Endothelial cell (in vitro differentiated cells): Measurements from ENCODE around the gene GIMAP7. TPM values are rescaled to one million over a fixed set of nuclear protein-coding genes. Genes with fewer than 3 reads are reported as not detected.

Experiments used
- DNase-seq: peaks from one replicate; pipeline ENCODE4 v3.0.0; 2021; ENCODE audit warnings: low spot score
- H3K27ac Mint-ChIP-seq: one replicate; pipeline ENCODE4 v1.8.0; 2021; ENCODE audit warnings: mixed read lengths, inconsistent platforms; ENCODE audit not compliant: unreplicated experiment
- H3K27me3 Mint-ChIP-seq: one replicate; pipeline ENCODE4 v1.8.0; 2021; ENCODE audit warnings: mild to moderate bottlenecking, moderate library complexity, mixed read lengths, inconsistent platforms; ENCODE audit not compliant: unreplicated experiment
- H3K36me3 Mint-ChIP-seq: one replicate; pipeline ENCODE4 v1.8.0; 2021; ENCODE audit warnings: mild to moderate bottlenecking, low read depth, mixed read lengths, inconsistent platforms; ENCODE audit not compliant: unreplicated experiment
- H3K4me1 Mint-ChIP-seq: one replicate; pipeline ENCODE4 v1.8.0; 2021; ENCODE audit warnings: mild to moderate bottlenecking, mixed read lengths, inconsistent platforms; ENCODE audit not compliant: unreplicated experiment
- H3K4me3 Mint-ChIP-seq: one replicate; pipeline ENCODE4 v1.8.0; 2021; ENCODE audit warnings: mild to moderate bottlenecking, mixed read lengths, inconsistent platforms; ENCODE audit not compliant: unreplicated experiment
- H3K9me3 Mint-ChIP-seq: one replicate; pipeline ENCODE4 v1.8.0; 2021; ENCODE audit warnings: mixed read lengths, inconsistent platforms; ENCODE audit not compliant: unreplicated experiment
- long read RNA-seq: library from polyadenylated mRNA; unstranded; transcript quantifications from one replicate; pipeline ENCODE4 v2.0.0, GENCODE V29; 2020; ENCODE audit not compliant: unreplicated experiment
- total RNA-seq: library from RNA; stranded (reverse); fragmentation: NEBNext Ultra II Directional; extraction: Animal tissue kit (Norgen Biotek cat#: 25700); gene quantifications from one replicate; pipeline ENCODE4 v1.2.1, GENCODE V29; 2021; ENCODE audit not compliant: unreplicated experiment
- TF ChIP-seq, protein P1 (sequence below): fragments of 200-600 bp; sonication (generic); IDR thresholded peaks from one replicate; pipeline ENCODE4 v1.5.0; 2021; ENCODE audit warnings: antibody characterized with exemption; ENCODE audit not compliant: unreplicated experiment

The GIMAP7 gene
- total RNA-seq, result 2.2 TPM
- long read RNA-seq, partial matches to known transcripts, result 0 of 3 reads
- long read RNA-seq, other reads (novel, unspliced or antisense), result 0 of 3 reads

DNA sequence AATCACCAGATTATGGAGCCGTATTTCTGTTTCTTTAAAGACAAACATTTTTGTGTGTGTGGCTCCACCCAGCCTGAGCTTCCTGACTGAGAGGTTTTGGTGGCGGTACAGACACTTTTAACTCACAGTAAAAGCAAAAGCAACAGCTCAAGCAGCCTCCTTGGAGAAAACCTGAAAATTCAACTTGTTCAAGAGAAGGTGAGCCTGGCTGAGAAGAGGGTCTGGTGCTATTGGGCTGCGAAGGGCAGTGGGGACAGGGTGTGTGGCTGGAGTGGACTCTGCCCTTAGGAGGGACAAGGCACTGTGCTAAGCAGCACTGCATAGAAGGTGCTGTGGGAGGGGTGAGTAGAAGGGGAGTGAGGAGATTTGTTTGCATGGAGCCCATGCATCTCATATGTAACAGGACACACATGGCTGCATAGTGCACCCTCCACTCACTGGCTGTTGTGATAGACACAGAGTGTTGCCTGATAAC lies at the start of gene GIMAP7:
Gene GIMAP7, plus strand, starts transcription at position 125 of the 475 bp plus-strand sequence. CDS start 5,103 bp downstream, outside the sequence.
- Mint-ChIP-seq H3K27me3 (no peaks in the 10 kb centered on the region), H3K36me3 (no peaks in the 10 kb centered on the region), H3K4me1 (peaks cover 5% of the 10 kb centered on the region), H3K9me3 (peaks cover 4% of the 10 kb centered on the region), H3K4me3 (peak within 1 kb of the TSS; percentile 53), H3K27ac (peak within 1 kb of the TSS; percentile 7)
- TF ChIP-seq, protein P1, sequence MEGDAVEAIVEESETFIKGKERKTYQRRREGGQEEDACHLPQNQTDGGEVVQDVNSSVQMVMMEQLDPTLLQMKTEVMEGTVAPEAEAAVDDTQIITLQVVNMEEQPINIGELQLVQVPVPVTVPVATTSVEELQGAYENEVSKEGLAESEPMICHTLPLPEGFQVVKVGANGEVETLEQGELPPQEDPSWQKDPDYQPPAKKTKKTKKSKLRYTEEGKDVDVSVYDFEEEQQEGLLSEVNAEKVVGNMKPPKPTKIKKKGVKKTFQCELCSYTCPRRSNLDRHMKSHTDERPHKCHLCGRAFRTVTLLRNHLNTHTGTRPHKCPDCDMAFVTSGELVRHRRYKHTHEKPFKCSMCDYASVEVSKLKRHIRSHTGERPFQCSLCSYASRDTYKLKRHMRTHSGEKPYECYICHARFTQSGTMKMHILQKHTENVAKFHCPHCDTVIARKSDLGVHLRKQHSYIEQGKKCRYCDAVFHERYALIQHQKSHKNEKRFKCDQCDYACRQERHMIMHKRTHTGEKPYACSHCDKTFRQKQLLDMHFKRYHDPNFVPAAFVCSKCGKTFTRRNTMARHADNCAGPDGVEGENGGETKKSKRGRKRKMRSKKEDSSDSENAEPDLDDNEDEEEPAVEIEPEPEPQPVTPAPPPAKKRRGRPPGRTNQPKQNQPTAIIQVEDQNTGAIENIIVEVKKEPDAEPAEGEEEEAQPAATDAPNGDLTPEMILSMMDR, result no peak
- DNase-seq, result no peak

DNA sequence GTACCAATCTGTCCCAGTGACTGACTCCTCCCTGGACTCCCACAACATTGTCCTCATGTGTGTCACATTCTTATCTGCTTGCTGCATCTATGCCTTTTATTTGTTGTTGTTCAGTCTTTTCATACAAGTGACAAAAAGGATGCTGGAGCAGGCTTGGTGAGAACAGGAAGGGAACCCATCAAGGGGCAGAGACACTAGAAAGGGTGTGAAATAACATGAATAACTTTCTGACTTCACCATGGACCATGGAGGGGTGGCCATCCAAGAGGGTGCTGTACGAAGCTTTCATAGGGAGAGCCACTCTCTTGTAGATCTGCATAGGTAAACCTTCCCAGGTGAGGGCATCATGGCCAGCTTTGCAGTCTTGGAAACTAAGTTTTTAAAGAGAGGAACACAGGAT lies 49.7 kb upstream of the GIMAP7 start:
- peaks cover 2% of the 10 kb centered on the region for H3K27me3 Mint-ChIP-seq
- peak overlapping the region; percentile 65 for H3K4me3 Mint-ChIP-seq
- H3K4me1 Mint-ChIP-seq, result peaks cover 64% of the 10 kb centered on the region
- H3K9me3 Mint-ChIP-seq, result no peaks in the 10 kb centered on the region
- H3K27ac Mint-ChIP-seq, result no peak overlapping the region
- no peak for DNase-seq
- TF ChIP-seq, protein P1, result no peak
- peaks cover 99% of the 10 kb centered on the region for H3K36me3 Mint-ChIP-seq

DNA sequence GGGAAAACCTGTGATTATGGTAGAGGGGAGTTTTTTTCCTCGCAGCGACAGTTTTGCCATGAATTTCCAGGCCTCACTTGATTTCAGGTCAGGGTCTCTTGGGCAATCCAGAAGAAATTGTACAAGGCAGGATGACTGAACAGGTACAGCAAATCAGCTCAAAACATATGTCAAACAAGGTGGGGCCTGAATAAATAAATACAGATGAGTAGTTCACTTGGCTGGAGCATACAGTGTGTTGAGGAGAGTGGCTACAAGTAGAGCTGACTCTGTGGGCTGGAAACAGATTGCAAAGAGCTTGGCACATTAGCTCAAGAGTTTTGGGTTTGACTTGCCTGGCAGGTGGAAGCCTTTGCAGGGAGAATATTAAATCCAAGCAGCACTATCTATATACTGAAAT lies 49.3 kb upstream of the GIMAP7 start:
- Mint-ChIP-seq H3K27me3 (peaks cover 2% of the 10 kb centered on the region), H3K4me3 (peak overlapping the region; percentile 65), H3K27ac (no peak overlapping the region), H3K36me3 (peaks cover 99% of the 10 kb centered on the region), H3K9me3 (no peaks in the 10 kb centered on the region), H3K4me1 (peaks cover 66% of the 10 kb centered on the region)
- TF ChIP-seq, protein P1, result no peak
- no peak for DNase-seq

DNA sequence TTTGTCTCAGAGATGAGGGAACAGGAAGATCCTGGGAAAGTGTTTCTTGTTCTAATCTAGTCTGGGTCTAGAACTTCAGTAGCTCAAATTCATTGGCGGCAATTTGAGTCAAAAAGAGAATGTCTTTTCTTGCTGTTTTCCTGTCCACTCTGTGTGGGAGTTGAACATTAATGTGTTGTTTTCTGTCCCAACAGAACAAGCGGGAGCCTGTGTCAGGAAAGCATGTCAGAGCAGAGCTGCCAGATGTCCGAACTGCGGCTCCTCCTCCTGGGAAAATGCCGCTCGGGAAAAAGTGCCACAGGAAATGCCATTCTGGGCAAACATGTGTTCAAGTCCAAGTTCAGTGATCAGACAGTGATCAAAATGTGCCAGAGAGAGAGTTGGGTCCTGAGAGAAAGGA lies 48.2 kb upstream of the GIMAP7 start:
- Mint-ChIP-seq H3K4me3 (peak overlapping the region; percentile 3), H3K36me3 (peaks cover 98% of the 10 kb centered on the region), H3K27ac (no peak overlapping the region), H3K4me1 (peaks cover 70% of the 10 kb centered on the region), H3K9me3 (no peaks in the 10 kb centered on the region), H3K27me3 (peaks cover 2% of the 10 kb centered on the region)
- DNase-seq, result no peak
- TF ChIP-seq, protein P1, result no peak

DNA sequence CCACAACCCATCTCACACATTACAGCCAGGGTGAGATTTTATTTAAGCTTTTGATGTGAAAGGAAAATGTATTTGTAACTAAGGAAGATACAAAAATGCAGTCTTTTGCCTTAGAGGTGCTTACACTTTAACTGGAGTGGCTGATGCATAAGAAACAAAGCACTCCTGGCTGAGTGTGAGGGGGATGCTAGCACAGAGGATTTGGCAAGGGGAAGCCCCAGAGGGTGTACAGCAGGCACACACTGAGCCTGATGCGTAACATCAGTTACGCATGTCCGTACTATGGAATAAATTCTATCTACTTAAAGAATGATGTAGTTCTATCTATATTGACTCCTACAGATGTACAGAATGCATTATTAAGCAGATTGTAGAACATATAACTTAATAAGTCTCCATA lies 46.4 kb upstream of the GIMAP7 start:
- peaks cover 71% of the 10 kb centered on the region for H3K4me1 Mint-ChIP-seq
- H3K36me3 Mint-ChIP-seq, result peaks cover 94% of the 10 kb centered on the region
- no peak overlapping the region for H3K27ac Mint-ChIP-seq
- no peaks in the 10 kb centered on the region for H3K9me3 Mint-ChIP-seq
- DNase-seq, result no peak
- TF ChIP-seq, protein P1, result no peak
- peaks cover 1% of the 10 kb centered on the region for H3K27me3 Mint-ChIP-seq
- peak overlapping the region; percentile 79 for H3K4me3 Mint-ChIP-seq
